ENCODE results near the gene CCDC85C. TPM values are rescaled to one million over a fixed set of nuclear protein-coding genes. Genes with fewer than 3 reads are reported as not detected.
A peak's percentile ranks its signal among the peaks of the same experiment; 100 is the strongest.

The CCDC85C gene
- total RNA-seq, 1 donor from 2014 or later = 16.6 TPM

DNA sequence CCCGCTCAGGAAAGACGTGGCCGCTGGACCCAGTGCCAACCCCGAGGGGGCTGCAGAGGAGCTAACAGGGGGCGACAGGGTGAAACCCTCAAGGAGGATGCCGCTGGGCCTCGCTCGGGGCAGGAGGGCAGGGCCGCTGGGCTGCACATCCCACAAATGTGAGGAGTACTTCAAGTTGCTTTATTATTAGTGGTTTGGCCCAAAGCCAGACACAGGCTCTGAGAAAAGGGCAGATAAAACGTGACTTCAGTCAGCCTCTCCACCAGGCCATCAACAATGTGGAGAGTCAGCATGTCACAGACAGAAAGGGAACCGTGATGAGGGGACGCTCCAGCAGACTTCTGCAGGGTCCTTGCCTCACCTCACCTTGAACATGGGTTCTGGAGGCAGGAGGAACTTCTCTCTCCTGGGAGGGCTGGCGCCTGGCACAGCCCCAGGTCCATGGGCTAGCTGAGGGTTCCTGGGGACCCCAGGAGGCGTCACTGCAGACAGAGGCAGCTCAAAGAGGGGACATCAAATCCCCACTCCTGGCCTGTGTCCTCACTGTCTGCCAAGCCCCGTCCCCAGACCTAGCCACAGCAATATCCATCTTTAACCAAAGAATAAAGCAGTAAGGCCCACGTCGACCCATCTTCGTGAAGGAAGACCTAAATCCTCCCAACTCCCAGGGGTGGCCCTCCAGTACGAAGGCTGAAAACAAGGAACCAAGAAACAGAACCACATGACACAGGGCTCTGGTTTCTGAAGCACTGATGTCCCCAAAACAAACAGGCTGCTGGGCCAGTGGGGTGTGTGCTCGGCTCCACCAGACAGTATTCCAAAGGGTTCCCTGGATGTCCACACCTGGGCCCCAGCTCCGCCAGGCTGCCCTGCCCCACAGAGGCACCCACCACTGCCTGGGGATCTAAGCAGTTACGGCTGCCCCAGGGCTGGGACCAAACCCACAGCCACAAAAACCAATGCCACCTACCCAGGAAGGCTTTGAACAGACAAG is 35.1 kb downstream of the CCDC85C start:
- Histone ChIP-seq H2AFZ (ENCODE audit: low read depth, low read length) (no peak overlapping the region), H3K27me3 (ENCODE audit: insufficient read depth, low read length) (no peaks in the 10 kb centered on the region), H3K4me2 (ENCODE audit: low read length) (no peak overlapping the region), H3K4me3 (ENCODE audit: insufficient read depth, low read depth, low read length) (no peak overlapping the region), H3K27ac (ENCODE audit: low read depth, low read length) (no peak overlapping the region), H3K9me3 (ENCODE audit: insufficient read depth, low read depth, low read length) (no peaks in the 10 kb centered on the region), H3K79me2 (ENCODE audit: insufficient read depth, low read length) (peaks cover 71% of the 10 kb centered on the region), H4K20me1 (ENCODE audit: insufficient read depth, low read length) (peaks cover 69% of the 10 kb centered on the region), H3K4me1 (ENCODE audit: insufficient read depth, low read length) (peaks cover 36% of the 10 kb centered on the region), H3K9ac (ENCODE audit: low read length) (no peak overlapping the region), H3K36me3 (ENCODE audit: insufficient read depth, low read length) (no peaks in the 10 kb centered on the region)
- no peaks in the 10 kb centered on the region for H3K36me3 Mint-ChIP-seq (ENCODE audit: low read depth, unreplicated experiment)
- FAIRE-seq (no peak), DNase-seq (ENCODE audit: low read depth) (peak; percentile 42)
- TF ChIP-seq EZH2 (IDR thresholded peaks at IDR 0.05; ENCODE audit: insufficient read depth, low read length) = no peak
- TF ChIP-seq, protein P1, sequence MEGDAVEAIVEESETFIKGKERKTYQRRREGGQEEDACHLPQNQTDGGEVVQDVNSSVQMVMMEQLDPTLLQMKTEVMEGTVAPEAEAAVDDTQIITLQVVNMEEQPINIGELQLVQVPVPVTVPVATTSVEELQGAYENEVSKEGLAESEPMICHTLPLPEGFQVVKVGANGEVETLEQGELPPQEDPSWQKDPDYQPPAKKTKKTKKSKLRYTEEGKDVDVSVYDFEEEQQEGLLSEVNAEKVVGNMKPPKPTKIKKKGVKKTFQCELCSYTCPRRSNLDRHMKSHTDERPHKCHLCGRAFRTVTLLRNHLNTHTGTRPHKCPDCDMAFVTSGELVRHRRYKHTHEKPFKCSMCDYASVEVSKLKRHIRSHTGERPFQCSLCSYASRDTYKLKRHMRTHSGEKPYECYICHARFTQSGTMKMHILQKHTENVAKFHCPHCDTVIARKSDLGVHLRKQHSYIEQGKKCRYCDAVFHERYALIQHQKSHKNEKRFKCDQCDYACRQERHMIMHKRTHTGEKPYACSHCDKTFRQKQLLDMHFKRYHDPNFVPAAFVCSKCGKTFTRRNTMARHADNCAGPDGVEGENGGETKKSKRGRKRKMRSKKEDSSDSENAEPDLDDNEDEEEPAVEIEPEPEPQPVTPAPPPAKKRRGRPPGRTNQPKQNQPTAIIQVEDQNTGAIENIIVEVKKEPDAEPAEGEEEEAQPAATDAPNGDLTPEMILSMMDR (IDR thresholded peaks at IDR 0.05; ENCODE audit: insufficient read depth, low read depth, low read length) = no peak
- peaks cover 13% of the 10 kb centered on the region for H3K27me3 Mint-ChIP-seq (ENCODE audit: low read depth, unreplicated experiment)
- H3K4me3 Mint-ChIP-seq (ENCODE audit: unreplicated experiment) = no peak overlapping the region
- H3K27ac Mint-ChIP-seq (ENCODE audit: unreplicated experiment) = no peak overlapping the region
- peaks cover 32% of the 10 kb centered on the region for H3K4me1 Mint-ChIP-seq (ENCODE audit: low read depth, unreplicated experiment)
- no peaks in the 10 kb centered on the region for H3K9me3 Mint-ChIP-seq (ENCODE audit: unreplicated experiment)

- H3K9me3 ChIP-seq (ENCODE audit: insufficient read depth, low read depth, low read length) = no peaks in the 10 kb centered on the region
- peaks cover 8% of the 10 kb centered on the region for H3K27me3 Mint-ChIP-seq (ENCODE audit: low read depth, unreplicated experiment)
- H3K79me2 ChIP-seq (ENCODE audit: insufficient read depth, low read length) = peaks cover 76% of the 10 kb centered on the region
- H3K9ac ChIP-seq (ENCODE audit: low read length) = no peak overlapping the region
- no peak for DNase-seq (ENCODE audit: low read depth)
- H4K20me1 ChIP-seq (ENCODE audit: insufficient read depth, low read length) = peaks cover 70% of the 10 kb centered on the region
- H3K4me2 ChIP-seq (ENCODE audit: low read length) = peak overlapping the region; percentile 38
- no peak overlapping the region for H3K27ac Mint-ChIP-seq (ENCODE audit: unreplicated experiment)
- no peaks in the 10 kb centered on the region for H3K27me3 ChIP-seq (ENCODE audit: insufficient read depth, low read length)
- H3K4me1 Mint-ChIP-seq (ENCODE audit: low read depth, unreplicated experiment) = peaks cover 28% of the 10 kb centered on the region
- H2AFZ ChIP-seq (ENCODE audit: low read depth, low read length) = no peak overlapping the region
- H3K36me3 Mint-ChIP-seq (ENCODE audit: low read depth, unreplicated experiment) = no peaks in the 10 kb centered on the region
- H3K9me3 Mint-ChIP-seq (ENCODE audit: unreplicated experiment) = no peaks in the 10 kb centered on the region
- H3K4me3 Mint-ChIP-seq (ENCODE audit: unreplicated experiment) = no peak overlapping the region
- no peak overlapping the region for H3K4me3 ChIP-seq (ENCODE audit: insufficient read depth, low read depth, low read length)
- TF ChIP-seq, protein P1 (IDR thresholded peaks at IDR 0.05; ENCODE audit: insufficient read depth, low read depth, low read length) = no peak
- no peak for TF ChIP-seq EZH2 (IDR thresholded peaks at IDR 0.05; ENCODE audit: insufficient read depth, low read length)
- H3K4me1 ChIP-seq (ENCODE audit: insufficient read depth, low read length) = peaks cover 46% of the 10 kb centered on the region
- no peak for FAIRE-seq
- H3K27ac ChIP-seq (ENCODE audit: low read depth, low read length) = no peak overlapping the region
- H3K36me3 ChIP-seq (ENCODE audit: insufficient read depth, low read length) = no peaks in the 10 kb centered on the region
These were observed 37.3 kb downstream of the CCDC85C start for GRCh38 chr14:99566390-99567354.
